Prostate gland (tissue), 2 donors: ENCODE measurements around the gene HMGA1. TPM values are rescaled to one million over a fixed set of nuclear protein-coding genes. Genes with fewer than 3 reads are reported as not detected.

Experiments used
- DNase-seq: peaks from one replicate; pipeline ENCODE4 v3.0.0-alpha.2; 2019; ENCODE audit warnings: low spot score
- H3K27ac ChIP-seq, 2 donors: fragments of 200-600 bp; sonication (generic); 2 replicates each; pipeline ENCODE4 v1.5.1; 2017 to 2019
- H3K27me3 ChIP-seq: fragments of 200-600 bp; sonication (generic); replicated peaks from 2 replicates; pipeline ENCODE4 v1.5.1; 2019; ENCODE audit not compliant: insufficient read depth
- H3K36me3 ChIP-seq, 2 donors: fragments of 200-600 bp; sonication (generic); 1 replicate in 1 of 2; 2 replicates in 1 of 2; pipeline versions ENCODE4 v1.5.1 to v1.8.1; 2017 to 2019
- H3K4me1 ChIP-seq: fragments of 200-600 bp; sonication (generic); replicated peaks from 2 replicates; pipeline ENCODE4 v1.5.1; 2019
- H3K4me3 ChIP-seq, 2 donors: fragments of 200-600 bp; sonication (generic); 2 replicates each; pipeline ENCODE4 v1.5.1; 2017 to 2019
- H3K9me3 ChIP-seq: fragments of 200-600 bp; sonication (generic); 2 replicates; pipeline ENCODE4 v1.5.1; 2017
- CTCF ChIP-seq, 4 experiments: fragments of 200-600 bp in 2 of 4; fragments of 450-650 bp in 2 of 4; sonication (generic) in 2 of 4; IDR thresholded peaks; 1 replicate in 3 of 4; 2 replicates in 1 of 4; pipeline ENCODE4 v1.5.1; 2016 to 2019; ENCODE audit warnings: antibody characterized with exemption in 4 of 4, mild to moderate bottlenecking in 2 of 4, moderate library complexity in 2 of 4
- POLR2A ChIP-seq: fragments of 450-650 bp; IDR thresholded peaks from one replicate; pipeline ENCODE4 v1.6.1; 2016; ENCODE audit warnings: antibody characterized with exemption, mild to moderate bottlenecking
- POLR2AphosphoS5 ChIP-seq: sonication (generic); formaldehyde crosslinking; IDR thresholded peaks from one replicate; pipeline ENCODE4 v1.6.1; 2017; ENCODE audit warnings: antibody characterized with exemption
- WGBS: methylation state at CpG from one replicate; pipeline ENCODE4 v1.1.5; 2018; 5-methylcytosine and 5-hydroxymethylcytosine counted together
- intact Hi-C: fragments of 100-400 bp; cut with DNase I; formaldehyde crosslinking; loops from one replicate; pipeline ENCODE4 v1.14.2; 2022
- total RNA-seq, 2 donors: library from RNA; depleted of rRNA; stranded (reverse); fragments of >200 nt; gene quantifications; one replicate each; pipeline ENCODE4 v1.1.0, GENCODE V29; 2016

HMGA1 gene
- total RNA-seq, 2 donors from 2014 or later, result 29.4 to 139 TPM

DNA sequence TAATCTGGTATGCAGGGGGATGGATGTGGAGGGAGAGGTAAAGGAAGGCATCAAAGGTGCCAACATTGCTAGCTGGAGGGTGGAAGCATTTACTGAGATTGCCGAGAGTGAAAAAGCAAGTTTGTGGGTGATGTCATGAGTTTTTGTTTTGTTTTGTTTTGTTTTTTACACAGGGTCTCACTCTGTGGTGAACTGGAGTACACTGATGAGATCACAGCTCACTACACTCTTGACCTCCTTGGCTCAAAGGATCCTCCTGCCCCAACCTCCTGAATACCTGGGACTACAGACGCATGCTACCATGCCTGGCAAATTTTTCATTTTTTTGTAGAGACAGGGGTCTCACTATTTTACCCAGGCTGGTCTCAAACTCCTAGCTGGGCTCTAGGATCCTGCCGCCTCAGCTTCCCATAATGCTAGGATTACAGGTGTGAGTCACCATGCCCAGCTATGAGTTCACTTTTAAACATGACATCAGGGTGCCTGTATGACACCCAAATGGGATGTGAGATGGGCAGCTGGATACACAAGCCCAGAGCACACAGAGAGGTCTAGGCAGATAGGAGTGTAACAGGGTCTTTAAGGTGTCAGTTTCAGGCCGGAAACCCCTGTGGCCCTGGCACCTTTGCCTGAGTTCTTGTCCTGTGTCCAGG is 35.1 kb upstream of the HMGA1 start:
- no peak for TF ChIP-seq POLR2A
- no peak for TF ChIP-seq CTCF (IDR thresholded peaks at IDR 0.05)
- Histone ChIP-seq H3K27me3 (no peaks in the 10 kb centered on the region), H3K9me3 (no peaks in the 10 kb centered on the region), H3K27ac (no peak overlapping the region), H3K36me3 (no peaks in the 10 kb centered on the region), H3K4me1 (no peaks in the 10 kb centered on the region), H3K4me3 (no peak overlapping the region)
- intact Hi-C loops, result no loop called here
- WGBS, result 93% methylated on average over 4 of the region's 4 CpGs
- DNase-seq, result no peak

DNA sequence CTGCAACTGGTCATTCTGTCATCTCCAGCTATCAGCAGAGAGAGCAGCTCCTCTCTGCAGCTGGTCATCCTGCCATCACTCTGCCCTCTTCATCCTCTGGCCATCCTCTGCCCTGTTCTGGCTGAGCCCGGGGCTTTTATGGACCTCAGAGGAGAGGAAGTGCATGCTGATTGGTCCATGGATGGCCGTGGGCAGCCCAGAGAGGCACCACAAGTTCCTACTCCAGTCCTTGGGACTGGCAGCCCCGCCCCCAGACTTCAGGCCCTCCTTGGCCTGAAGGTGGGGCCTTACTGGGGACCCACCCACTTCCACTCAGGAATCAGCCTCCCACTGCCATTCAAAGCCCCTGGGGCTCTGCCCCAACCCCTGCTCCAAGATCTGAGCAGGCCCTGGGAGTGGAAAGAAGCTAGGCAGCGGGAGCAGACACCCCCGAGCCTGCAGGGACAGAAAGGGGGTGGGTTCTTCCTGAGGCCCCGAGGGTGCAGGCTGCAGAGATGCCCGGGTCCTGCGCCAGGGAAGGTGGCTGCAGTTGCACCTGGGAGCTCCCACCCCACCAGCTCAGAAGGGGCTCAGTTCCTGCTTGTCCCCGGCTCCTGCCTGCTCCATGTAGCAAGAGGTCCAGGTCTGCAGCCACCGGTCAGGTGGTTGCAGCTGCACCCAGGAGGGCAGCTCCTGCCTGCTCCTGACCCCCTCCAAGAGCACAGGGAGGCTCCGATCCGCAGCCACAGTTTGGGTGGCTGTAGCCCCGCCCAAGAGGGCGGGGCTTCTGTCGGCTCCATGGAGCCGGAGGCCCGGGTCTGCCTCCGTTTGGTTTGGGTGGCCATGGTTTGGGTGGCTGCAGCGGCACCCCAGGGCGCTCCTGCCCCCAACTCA is 34.1 kb upstream of the HMGA1 start:
- 83% methylated on average over 20 of the region's 20 CpGs for WGBS
- TF ChIP-seq CTCF (IDR thresholded peaks at IDR 0.05) (no peak), POLR2A (no peak), POLR2AphosphoS5 (no peak)
- H3K4me1 ChIP-seq, result no peaks in the 10 kb centered on the region
- no peaks in the 10 kb centered on the region for H3K36me3 ChIP-seq
- H3K27me3 ChIP-seq, result no peaks in the 10 kb centered on the region
- H3K27ac ChIP-seq, result no peak overlapping the region
- intact Hi-C loops, result no loop called here
- DNase-seq, result no peak
- H3K4me3 ChIP-seq, result no peak overlapping the region
- H3K9me3 ChIP-seq, result no peaks in the 10 kb centered on the region

DNA sequence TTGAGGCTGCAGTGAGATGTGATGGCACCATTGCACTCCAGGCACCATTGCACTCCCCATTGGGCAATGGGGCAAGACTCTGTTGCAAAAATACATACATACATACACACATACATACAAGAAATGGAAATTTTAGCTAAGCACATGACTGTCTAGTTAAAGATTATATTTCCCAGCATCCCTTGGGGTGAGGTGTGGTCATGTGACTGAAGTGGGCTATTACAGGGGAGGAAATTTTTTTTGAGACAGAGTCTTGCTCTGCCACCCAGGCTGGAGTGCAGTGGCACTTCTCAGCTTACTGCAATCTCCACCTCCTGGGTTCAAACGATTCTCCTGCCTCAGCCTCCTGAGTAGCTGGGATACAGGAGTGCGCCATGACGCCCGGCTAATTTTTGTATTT is 32.0 kb upstream of the HMGA1 start:
- intact Hi-C loops, result no loop called here
- WGBS, result 83% methylated on average over 4 of the region's 4 CpGs

GRCh38 chr6:34205466-34205865 is 31.2 kb upstream of the HMGA1 start:
- Histone ChIP-seq H3K27ac (no peak overlapping the region), H3K27me3 (no peaks in the 10 kb centered on the region), H3K36me3 (no peaks in the 10 kb centered on the region), H3K4me3 (no peak overlapping the region), H3K9me3 (no peaks in the 10 kb centered on the region), H3K4me1 (no peaks in the 10 kb centered on the region)
- no peak for DNase-seq
- intact Hi-C loops, result no loop called here
- TF ChIP-seq POLR2A (no peak), POLR2AphosphoS5 (no peak), CTCF (IDR thresholded peaks at IDR 0.05) (no peak)
- 91% methylated on average over 3 of the region's 3 CpGs for WGBS

More for the DNA sequence above, 32.0 kb upstream of the HMGA1 start:
- no peaks in the 10 kb centered on the region for H3K27me3 ChIP-seq
- no peaks in the 10 kb centered on the region for H3K4me1 ChIP-seq
- no peak for DNase-seq
- no peaks in the 10 kb centered on the region for H3K36me3 ChIP-seq
- H3K27ac ChIP-seq, result no peak overlapping the region
- TF ChIP-seq CTCF (IDR thresholded peaks at IDR 0.05) (no peak), POLR2AphosphoS5 (no peak), POLR2A (no peak)
- H3K9me3 ChIP-seq, result no peaks in the 10 kb centered on the region
- H3K4me3 ChIP-seq, result no peak overlapping the region
